ENCODE measurements around the gene GOSR2.

The GOSR2 gene

DNA sequence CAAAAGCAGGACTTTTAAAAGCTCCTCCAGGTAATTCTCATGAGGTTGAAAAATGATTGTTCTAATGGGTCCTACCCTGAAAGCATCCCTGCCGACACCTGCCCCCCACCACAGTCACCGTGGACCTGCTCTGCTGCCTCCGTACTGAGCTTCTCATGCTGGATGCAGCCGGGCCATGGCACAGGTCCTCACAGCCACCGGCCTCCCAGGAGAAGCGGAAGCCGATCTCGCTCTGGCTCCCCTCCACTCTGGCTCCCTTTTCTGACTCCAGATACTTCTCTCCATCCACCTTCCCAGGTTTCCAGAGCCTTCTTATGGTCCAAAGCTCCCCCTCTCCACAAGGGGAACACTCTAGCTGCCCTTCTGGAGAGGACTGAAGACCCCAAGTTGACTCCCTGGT is 45.9 kb downstream of the GOSR2 start:
- no peak for DNase-seq (ENCODE audit: low read depth)
- no peak overlapping the region for H3K4me3 ChIP-seq (ENCODE audit: low read depth, low read length)
- TF ChIP-seq, protein P1, sequence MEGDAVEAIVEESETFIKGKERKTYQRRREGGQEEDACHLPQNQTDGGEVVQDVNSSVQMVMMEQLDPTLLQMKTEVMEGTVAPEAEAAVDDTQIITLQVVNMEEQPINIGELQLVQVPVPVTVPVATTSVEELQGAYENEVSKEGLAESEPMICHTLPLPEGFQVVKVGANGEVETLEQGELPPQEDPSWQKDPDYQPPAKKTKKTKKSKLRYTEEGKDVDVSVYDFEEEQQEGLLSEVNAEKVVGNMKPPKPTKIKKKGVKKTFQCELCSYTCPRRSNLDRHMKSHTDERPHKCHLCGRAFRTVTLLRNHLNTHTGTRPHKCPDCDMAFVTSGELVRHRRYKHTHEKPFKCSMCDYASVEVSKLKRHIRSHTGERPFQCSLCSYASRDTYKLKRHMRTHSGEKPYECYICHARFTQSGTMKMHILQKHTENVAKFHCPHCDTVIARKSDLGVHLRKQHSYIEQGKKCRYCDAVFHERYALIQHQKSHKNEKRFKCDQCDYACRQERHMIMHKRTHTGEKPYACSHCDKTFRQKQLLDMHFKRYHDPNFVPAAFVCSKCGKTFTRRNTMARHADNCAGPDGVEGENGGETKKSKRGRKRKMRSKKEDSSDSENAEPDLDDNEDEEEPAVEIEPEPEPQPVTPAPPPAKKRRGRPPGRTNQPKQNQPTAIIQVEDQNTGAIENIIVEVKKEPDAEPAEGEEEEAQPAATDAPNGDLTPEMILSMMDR (IDR thresholded peaks at IDR 0.05; ENCODE audit: low read depth, low read length, missing control alignments), result no peak

- H3K4me3 ChIP-seq (ENCODE audit: low read depth, low read length), result no peak overlapping the region
- TF ChIP-seq, protein P1 (IDR thresholded peaks at IDR 0.05; ENCODE audit: low read depth, low read length, missing control alignments), result no peak
- no peak for DNase-seq (ENCODE audit: low read depth)
Measured at GRCh38 chr17:46971647-46972300, 48.8 kb downstream of the GOSR2 start.

- TF ChIP-seq, protein P1 (IDR thresholded peaks at IDR 0.05; ENCODE audit: low read depth, low read length, missing control alignments), result no peak
- DNase-seq (ENCODE audit: low read depth), result no peak
- no peak overlapping the region for H3K4me3 ChIP-seq (ENCODE audit: low read depth, low read length)
Measured at GRCh38 chr17:46972346-46972745, 49.4 kb downstream of the GOSR2 start.

- TF ChIP-seq, protein P1 (IDR thresholded peaks at IDR 0.05; ENCODE audit: low read depth, low read length, missing control alignments), result no peak
- no peak for DNase-seq (ENCODE audit: low read depth)
Measured at GRCh38 chr17:46974086-46974485, 51.1 kb downstream of the GOSR2 start.

GRCh38 chr17:46975287-46975686 is 52.3 kb downstream of the GOSR2 start:
- TF ChIP-seq, protein P1 (IDR thresholded peaks at IDR 0.05; ENCODE audit: low read depth, low read length, missing control alignments), result no peak
- H3K4me3 ChIP-seq (ENCODE audit: low read depth, low read length), result no peak overlapping the region
- no peak for DNase-seq (ENCODE audit: low read depth)

More at GRCh38 chr17:46974086-46974485, 51.1 kb downstream of the GOSR2 start:
- no peak overlapping the region for H3K4me3 ChIP-seq (ENCODE audit: low read depth, low read length)

- no peak for DNase-seq (ENCODE audit: low read depth)
- H3K4me3 ChIP-seq (ENCODE audit: low read depth, low read length), result no peak overlapping the region
- TF ChIP-seq, protein P1 (IDR thresholded peaks at IDR 0.05; ENCODE audit: low read depth, low read length, missing control alignments), result no peak
Measured at GRCh38 chr17:46976626-46977270, 53.8 kb downstream of the GOSR2 start.

DNA sequence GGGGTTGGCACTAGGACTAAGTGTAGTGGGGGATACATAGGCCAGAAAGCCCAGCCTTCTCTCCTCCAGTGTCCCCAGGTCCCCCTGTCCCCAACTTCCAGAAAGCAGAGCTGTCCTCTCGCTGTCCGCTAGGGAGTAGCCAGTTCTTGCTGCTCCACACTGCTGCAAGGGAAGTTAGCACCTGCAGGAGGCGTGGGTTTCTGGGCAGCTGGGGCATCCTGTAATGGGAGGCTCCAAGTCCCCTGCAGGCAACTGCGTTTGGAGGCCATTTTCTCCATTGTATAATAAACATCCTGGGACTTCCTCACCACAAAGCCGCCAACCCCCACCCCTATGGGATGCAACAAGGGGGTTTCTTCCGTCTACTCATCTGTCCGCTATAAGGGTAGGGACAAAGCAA is 54.4 kb downstream of the GOSR2 start:
- H3K4me3 ChIP-seq (ENCODE audit: low read depth, low read length), result no peak overlapping the region
- DNase-seq (ENCODE audit: low read depth), result no peak
- TF ChIP-seq, protein P1 (IDR thresholded peaks at IDR 0.05; ENCODE audit: low read depth, low read length, missing control alignments), result no peak
